Fibroblast of lung (primary cell): ENCODE data around the gene OAS3. TPM values are rescaled to one million over a fixed set of nuclear protein-coding genes. Genes with fewer than 3 reads are reported as not detected.

Experiments
- DNase-seq, 2 donors: peaks; one replicate each; pipeline versions ENCODE4 v3.0.0 to v3.0.0-alpha.2; 2010; ENCODE audit warnings: low read depth in 2 of 2
- H2AFZ ChIP-seq: 2 replicates; pipeline ENCODE4 v1.5.1; 2012; ENCODE audit warnings: low read length, control low read depth, inconsistent platforms
- H3K27ac ChIP-seq: 2 replicates; pipeline ENCODE4 v1.5.1; 2011; ENCODE audit warnings: low read length, control low read depth; ENCODE audit not compliant: insufficient read depth
- H3K27me3 ChIP-seq: 2 replicates; pipeline ENCODE4 v1.5.1; 2011; ENCODE audit warnings: mild to moderate bottlenecking, low read length; ENCODE audit not compliant: control insufficient read depth, insufficient read depth
- H3K36me3 ChIP-seq: 2 replicates; pipeline ENCODE4 v1.5.1; 2011; ENCODE audit warnings: low read length; ENCODE audit not compliant: control insufficient read depth, insufficient read depth
- H3K4me1 ChIP-seq: 2 replicates; pipeline ENCODE4 v1.5.1; 2011; ENCODE audit warnings: low read length; ENCODE audit not compliant: control insufficient read depth, insufficient read depth; ENCODE audit errors: extremely low read depth
- H3K4me2 ChIP-seq: 2 replicates; pipeline ENCODE4 v1.5.1; 2011; ENCODE audit warnings: low read length, control low read depth; ENCODE audit not compliant: insufficient read depth; ENCODE audit errors: extremely low read depth
- H3K4me3 ChIP-seq, 4 experiments: fragments of 200-600 bp in 1 of 4; sonication (generic) in 1 of 4; replicated peaks in 1 of 4; 2 replicates each; pipeline ENCODE4 v1.5.1; 2011 to 2016; ENCODE audit warnings: low read length in 4 of 4, low read depth in 3 of 4, mild to moderate bottlenecking in 3 of 4, control low read depth in 2 of 4, inconsistent platforms in 1 of 4, mixed read lengths in 1 of 4; ENCODE audit not compliant: insufficient read depth in 1 of 4; ENCODE audit errors: control extremely low read depth in 1 of 4
- H3K79me2 ChIP-seq: 2 replicates; pipeline ENCODE4 v1.5.1; 2012; ENCODE audit warnings: mild to moderate bottlenecking, low read length, inconsistent platforms; ENCODE audit not compliant: control insufficient read depth, insufficient read depth
- H3K9ac ChIP-seq: 2 replicates; pipeline ENCODE4 v1.5.1; 2011; ENCODE audit warnings: mild to moderate bottlenecking, low read length, control low read depth; ENCODE audit not compliant: insufficient read depth
- H3K9me3 ChIP-seq: 2 replicates; pipeline ENCODE4 v1.5.1; 2012; ENCODE audit warnings: low read depth, low read length; ENCODE audit not compliant: control insufficient read depth, insufficient read depth
- H4K20me1 ChIP-seq: 2 replicates; pipeline ENCODE4 v1.5.1; 2011; ENCODE audit warnings: low read length; ENCODE audit not compliant: control insufficient read depth, insufficient read depth; ENCODE audit errors: extremely low read depth
- CTCF ChIP-seq, 2 donors: IDR thresholded peaks in 1 of 2; conservative IDR thresholded peaks in 1 of 2; 1 replicate in 1 of 2; 2 replicates in 1 of 2; pipeline ENCODE4 v1.5.1; 2011 to 2012; ENCODE audit warnings: low read length in 2 of 2, control low read depth in 1 of 2, inconsistent platforms in 1 of 2, low read depth in 1 of 2, mild to moderate bottlenecking in 1 of 2
- EZH2 ChIP-seq: IDR thresholded peaks from 2 replicates; pipeline ENCODE4 v1.5.1; 2012; ENCODE audit warnings: low read length, control low read depth, mild to moderate bottlenecking; ENCODE audit errors: missing control alignments
- polyA plus RNA-seq, 2 donors: library from polyadenylated mRNA; depleted of rRNA in 1 of 2; stranded (reverse) in 1 of 2; unstranded in 1 of 2; fragments of >200 nt; gene quantifications; 2 replicates each; pipeline ENCODE4 v1.2.1, GENCODE V29; 2011 to 2012; ENCODE audit warnings: missing spikeins in 1 of 2
- total RNA-seq: library from RNA; depleted of rRNA; stranded (reverse); fragments of >200 nt; gene quantifications from 2 replicates; pipeline ENCODE4 v1.2.1, GENCODE V29; 2014

Gene OAS3
- total and polyA plus RNA-seq, 2 donors (not counting 1 experiment from before 2014, with no cell fraction given): 3.5 to 7.0 TPM

- DNase-seq: no peak
- Histone ChIP-seq H3K4me1 (no peaks in the 10 kb centered on the region), H3K27me3 (no peaks in the 10 kb centered on the region), H3K9ac (no peak overlapping the region), H4K20me1 (no peaks in the 10 kb centered on the region), H2AFZ (no peak overlapping the region), H3K4me3 (no peak overlapping the region), H3K36me3 (no peaks in the 10 kb centered on the region), H3K79me2 (no peaks in the 10 kb centered on the region), H3K4me2 (no peak overlapping the region), H3K27ac (no peak overlapping the region), H3K9me3 (no peaks in the 10 kb centered on the region)
- TF ChIP-seq CTCF (conservative IDR thresholded peaks at IDR 0.05 in 1 of 2, IDR thresholded peaks at IDR 0.05 in 1 of 2; ENCODE audit: low read depth in 1 of 2, low read length in 2 of 2) (no peak), EZH2 (no peak)
Observed at GRCh38 chr12:112996501-112996900, 58.2 kb downstream of the OAS3 start.

GRCh38 chr12:112997506-112997905, 59.2 kb downstream of the OAS3 start:
- Histone ChIP-seq H3K4me2 (no peak overlapping the region), H3K4me1 (no peaks in the 10 kb centered on the region), H3K9me3 (no peaks in the 10 kb centered on the region), H2AFZ (no peak overlapping the region), H3K27ac (no peak overlapping the region), H3K4me3 (no peak overlapping the region), H3K79me2 (no peaks in the 10 kb centered on the region), H3K36me3 (no peaks in the 10 kb centered on the region), H4K20me1 (no peaks in the 10 kb centered on the region), H3K9ac (no peak overlapping the region), H3K27me3 (no peaks in the 10 kb centered on the region)
- DNase-seq: no peak
- TF ChIP-seq CTCF (conservative IDR thresholded peaks at IDR 0.05 in 1 of 2, IDR thresholded peaks at IDR 0.05 in 1 of 2; ENCODE audit: low read depth in 1 of 2, low read length in 2 of 2) (no peak), EZH2 (no peak)

GRCh38 chr12:112998987-112999767, 60.9 kb downstream of the OAS3 start:
- no peaks in the 10 kb centered on the region for H4K20me1 ChIP-seq
- no peak overlapping the region for H3K4me3 ChIP-seq
- H2AFZ ChIP-seq: no peak overlapping the region
- H3K27ac ChIP-seq: no peak overlapping the region
- no peaks in the 10 kb centered on the region for H3K79me2 ChIP-seq
- no peaks in the 10 kb centered on the region for H3K9me3 ChIP-seq
- no peaks in the 10 kb centered on the region for H3K4me1 ChIP-seq
- no peak for DNase-seq
- H3K9ac ChIP-seq: no peak overlapping the region
- no peak overlapping the region for H3K4me2 ChIP-seq
- no peak for TF ChIP-seq CTCF (conservative IDR thresholded peaks at IDR 0.05 in 1 of 2, IDR thresholded peaks at IDR 0.05 in 1 of 2; ENCODE audit: low read depth in 1 of 2, low read length in 2 of 2)
- no peak for TF ChIP-seq EZH2
- no peaks in the 10 kb centered on the region for H3K36me3 ChIP-seq
- no peaks in the 10 kb centered on the region for H3K27me3 ChIP-seq
